GM12872 (cell line): ENCODE results near the gene APLF.
A peak's percentile ranks its signal among the peaks of the same experiment; 100 is the strongest.

ENCODE experiments used
- CTCF ChIP-seq: IDR thresholded peaks from 3 replicates; pipeline ENCODE4 v1.5.1; 2011; ENCODE audit warnings: low read depth, mild to moderate bottlenecking, low read length, moderate library complexity; ENCODE audit not compliant: insufficient read depth

APLF gene

GRCh38 chr2:68482296-68482820 is 15.0 kb downstream of the APLF start:
- no peak for TF ChIP-seq CTCF

- TF ChIP-seq CTCF: no peak
Observed at GRCh38 chr2:68483011-68483410, 15.6 kb downstream of the APLF start.

GRCh38 chr2:68487773-68488355 is 20.5 kb downstream of the APLF start:
- peak; percentile 40; the same call in 1 of the 3 replicates for TF ChIP-seq CTCF

GRCh38 chr2:68489282-68489681 is 21.9 kb downstream of the APLF start:
- no peak for TF ChIP-seq CTCF

GRCh38 chr2:68491582-68491981 is 24.2 kb downstream of the APLF start:
- TF ChIP-seq CTCF: no peak

- no peak for TF ChIP-seq CTCF
Observed at GRCh38 chr2:68499133-68499532, 31.7 kb downstream of the APLF start.

GRCh38 chr2:68500649-68501048 is 33.3 kb downstream of the APLF start:
- TF ChIP-seq CTCF: no peak
